B cell (primary cell): Measurements from ENCODE around the gene TM9SF4.

Experiments used
- CTCF ChIP-seq: fragments of 200-600 bp; IDR thresholded peaks from one replicate; pipeline ENCODE4 v1.8.0; 2022; ENCODE audit warnings: antibody characterized with exemption, mild to moderate bottlenecking
- EZH2 ChIP-seq: IDR thresholded peaks from 2 replicates; pipeline ENCODE4 v1.6.1; 2012; ENCODE audit warnings: borderline replicate concordance, low read depth, mild to moderate bottlenecking, moderate library complexity, low read length; ENCODE audit not compliant: insufficient read depth, poor library complexity, severe bottlenecking

- TF ChIP-seq CTCF, result no peak
- TF ChIP-seq EZH2, result no peak
Measured at GRCh38 chr20:32207626-32208498, 98.3 kb downstream of the TM9SF4 start, which contains the start of the genes PLAGL2 and POFUT1.
